NCI-H2029 treated with DMSO at 0.1 percent for 48 hours (cell line): ENCODE results near the gene CNBP.
"Not testable (repeated sequence)": the region's sequence is repeated elsewhere in the genome, so short reads cannot be mapped to it uniquely, and the experiment has no call there.

Source experiments
- DNase-seq: peaks from one replicate; lab custom pipeline; 2025; lab: John Stamatoyannopoulos, UW

Gene CNBP

GRCh38 chr3:129184784-129185542, 1.3 kb upstream of the CNBP start:
- not testable (repeated sequence) for DNase-seq

GRCh38 chr3:129184396-129184657, 631 bp upstream of the CNBP start:
- no peak for DNase-seq

GRCh38 chr3:129182390-129183185, 1.1 kb downstream of the CNBP start:
- DNase-seq: no peak

GRCh38 chr3:129181819-129182218, 1.9 kb downstream of the CNBP start:
- no peak for DNase-seq

GRCh38 chr3:129180461-129180860, 3.2 kb downstream of the CNBP start:
- DNase-seq: no peak

- no peak for DNase-seq
Observed at GRCh38 chr3:129176051-129176450, 7.6 kb downstream of the CNBP start.

GRCh38 chr3:129173725-129174124, 10.0 kb downstream of the CNBP start:
- no peak for DNase-seq

GRCh38 chr3:129173206-129173605, 10.5 kb downstream of the CNBP start:
- no peak for DNase-seq

- DNase-seq: no peak
Observed at GRCh38 chr3:129166579-129167332, 16.9 kb downstream of the CNBP start.

GRCh38 chr3:129165594-129165993, 18.1 kb downstream of the CNBP start:
- not testable (repeated sequence) for DNase-seq

GRCh38 chr3:129164500-129164899, 19.2 kb downstream of the CNBP start:
- DNase-seq: no peak

GRCh38 chr3:129162729-129163579, 20.7 kb downstream of the CNBP start:
- no peak for DNase-seq

- no peak for DNase-seq
Observed at GRCh38 chr3:129161860-129162271, 21.8 kb downstream of the CNBP start.

GRCh38 chr3:129160891-129161859, 22.5 kb downstream of the CNBP start, which contains the start of gene ISY1:
Gene ISY1, minus strand, starts transcription at chr3:129161063. Its CDS starts 88 bp downstream, at chr3:129160975.
- DNase-seq: peak; percentile 76

GRCh38 chr3:129144786-129145185, 38.9 kb downstream of the CNBP start:
- DNase-seq: no peak

- not testable (repeated sequence) for DNase-seq
Observed at GRCh38 chr3:129141011-129141410, 42.7 kb downstream of the CNBP start.

GRCh38 chr3:129139911-129140310, 43.8 kb downstream of the CNBP start:
- DNase-seq: no peak

GRCh38 chr3:129136275-129136674, 47.4 kb downstream of the CNBP start:
- DNase-seq: not testable (repeated sequence)

- DNase-seq: no peak
Observed at GRCh38 chr3:129132097-129132866, 51.4 kb downstream of the CNBP start.
